Thyroid gland (tissue), 4 donors: Measurements from ENCODE around the gene ANTXR1. TPM values are rescaled to one million over a fixed set of nuclear protein-coding genes. Genes with fewer than 3 reads are reported as not detected.

ENCODE experiments used
- DNase-seq, 2 donors: peaks; one replicate each; pipeline ENCODE4 v3.0.0-alpha.2; 2019
- H3K27ac ChIP-seq, 3 donors: fragments of 200-600 bp; sonication (generic); 1 replicate in 2 of 3; 2 replicates in 1 of 3; pipeline ENCODE4 v1.5.1; 2016 to 2019; ENCODE audit warnings: mild to moderate bottlenecking in 1 of 3, moderate library complexity in 1 of 3
- H3K27me3 ChIP-seq: fragments of 200-600 bp; sonication (generic); one replicate; pipeline ENCODE4 v1.5.1; 2019
- H3K36me3 ChIP-seq, 2 donors: fragments of 200-600 bp; sonication (generic); one replicate each; pipeline ENCODE4 v1.5.1; 2016 to 2019
- H3K4me1 ChIP-seq, 2 donors: fragments of 200-600 bp; sonication (generic); one replicate each; pipeline ENCODE4 v1.5.1; 2017 to 2019
- H3K4me3 ChIP-seq, 3 donors: fragments of 200-600 bp; sonication (generic); replicated peaks in 1 of 3; 1 replicate in 2 of 3; 2 replicates in 1 of 3; pipeline ENCODE4 v1.5.1; 2016; ENCODE audit warnings: mild to moderate bottlenecking in 1 of 3
- H3K9me3 ChIP-seq: fragments of 200-600 bp; sonication (generic); one replicate; pipeline ENCODE4 v1.5.1; 2017
- CTCF ChIP-seq, 6 experiments: fragments of 200-600 bp in 3 of 6; fragments of 450-650 bp in 3 of 6; sonication (generic) in 3 of 6; IDR thresholded peaks; one replicate each; pipeline ENCODE4 v1.5.1; 2016 to 2019; ENCODE audit warnings: antibody characterized with exemption in 6 of 6, mild to moderate bottlenecking in 2 of 6, inconsistent platforms in 1 of 6, moderate library complexity in 1 of 6
- POLR2A ChIP-seq, 2 donors: fragments of 450-650 bp; IDR thresholded peaks; one replicate each; pipeline ENCODE4 v1.6.1; 2017; ENCODE audit warnings: antibody characterized with exemption in 2 of 2, mild to moderate bottlenecking in 2 of 2, moderate library complexity in 1 of 2
- WGBS, 2 donors: methylation state at CpG; one replicate each; pipeline ENCODE4 v1.1.5; 2017; 5-methylcytosine and 5-hydroxymethylcytosine counted together
- intact Hi-C: fragments of 100-400 bp; cut with DNase I; formaldehyde crosslinking; loops from one replicate; pipeline ENCODE4 v1.15.1; 2023
- total RNA-seq, 4 donors: library from RNA; depleted of rRNA; stranded (reverse); fragments of >200 nt; gene quantifications; one replicate each; pipeline ENCODE4 v1.2.3, GENCODE V29; 2016

ANTXR1 gene
- total RNA-seq, 4 donors from 2014 or later: 56.4 to 103 (median 79.3) TPM

- Histone ChIP-seq H3K36me3 (no peaks in the 10 kb centered on the region), H3K4me3 (no peak overlapping the region), H3K27me3 (no peaks in the 10 kb centered on the region), H3K9me3 (no peaks in the 10 kb centered on the region), H3K27ac (no peak overlapping the region), H3K4me1 (peaks cover 4 to 8% of the 10 kb centered on the region in 2 donors)
- intact Hi-C loops: no loop called here
- TF ChIP-seq CTCF (IDR thresholded peaks at IDR 0.05) (no peak), POLR2A (IDR thresholded peaks at IDR 0.05) (no peak)
- DNase-seq: no peak
- 93 to 94% methylated on average over 4 of the region's 4 CpGs for WGBS, 2 donors
Observed at GRCh38 chr2:69248232-69248631, 235.3 kb downstream of the ANTXR1 start.

GRCh38 chr2:69250981-69251380 is 238.0 kb downstream of the ANTXR1 start:
- 33 to 55% methylated on average over 1 of the region's 1 CpG for WGBS, 2 donors
- H3K4me1 ChIP-seq: peaks cover 9 to 15% of the 10 kb centered on the region in 2 donors
- intact Hi-C loops: no loop called here
- no peak overlapping the region for H3K27ac ChIP-seq
- no peak for DNase-seq
- no peaks in the 10 kb centered on the region for H3K36me3 ChIP-seq
- H3K4me3 ChIP-seq: no peak overlapping the region
- H3K27me3 ChIP-seq: no peaks in the 10 kb centered on the region
- TF ChIP-seq POLR2A (IDR thresholded peaks at IDR 0.05) (no peak), CTCF (IDR thresholded peaks at IDR 0.05) (no peak)
- H3K9me3 ChIP-seq: no peaks in the 10 kb centered on the region

- Histone ChIP-seq H3K4me3 (no peak overlapping the region), H3K27me3 (no peaks in the 10 kb centered on the region), H3K36me3 (no peaks in the 10 kb centered on the region), H3K4me1 (peaks cover 9 to 15% of the 10 kb centered on the region in 2 donors), H3K27ac (no peak overlapping the region), H3K9me3 (no peaks in the 10 kb centered on the region)
- TF ChIP-seq CTCF (IDR thresholded peaks at IDR 0.05): no peak
- no peak for TF ChIP-seq POLR2A (IDR thresholded peaks at IDR 0.05)
- intact Hi-C loops: no loop called here
- WGBS, 2 donors: 80 to 83% methylated on average over 2 of the region's 2 CpGs
- DNase-seq: no peak
Observed at GRCh38 chr2:69251943-69252342, 239.0 kb downstream of the ANTXR1 start.

GRCh38 chr2:69253112-69253511 is 240.1 kb downstream of the ANTXR1 start:
- 55 to 73% methylated on average over 2 of the region's 2 CpGs for WGBS, 2 donors
- Histone ChIP-seq H3K4me3 (no peak overlapping the region), H3K4me1 (peaks cover 9 to 15% of the 10 kb centered on the region in 2 donors), H3K9me3 (no peaks in the 10 kb centered on the region), H3K27ac (peak overlapping the region; percentile 26 to 77 (median 40)), H3K36me3 (no peaks in the 10 kb centered on the region), H3K27me3 (no peaks in the 10 kb centered on the region)
- intact Hi-C loops: no loop called here
- DNase-seq: no peak
- TF ChIP-seq CTCF (IDR thresholded peaks at IDR 0.05) (no peak), POLR2A (IDR thresholded peaks at IDR 0.05) (no peak)

GRCh38 chr2:69253611-69254301 is 240.8 kb downstream of the ANTXR1 start:
- peaks cover 9 to 15% of the 10 kb centered on the region in 2 donors for H3K4me1 ChIP-seq
- no peaks in the 10 kb centered on the region for H3K36me3 ChIP-seq
- no peak for TF ChIP-seq CTCF (IDR thresholded peaks at IDR 0.05)
- no peak for TF ChIP-seq POLR2A (IDR thresholded peaks at IDR 0.05)
- H3K9me3 ChIP-seq: no peaks in the 10 kb centered on the region
- peak overlapping the region; percentile 26 to 77 (median 40) for H3K27ac ChIP-seq
- WGBS, 2 donors: 27 to 32% methylated on average over 8 of the region's 8 CpGs
- no peak overlapping the region for H3K4me3 ChIP-seq
- intact Hi-C loops: no loop called here
- H3K27me3 ChIP-seq: no peaks in the 10 kb centered on the region
- peak; percentile 74 to 83 for DNase-seq
